ENCODE measurements around the gene FAM131C. TPM values are rescaled to one million over a fixed set of nuclear protein-coding genes. Genes with fewer than 3 reads are reported as not detected.

FAM131C gene
- total RNA-seq, 2 donors from 2014 or later = 0.21 TPM; not detected in 1

GRCh38 chr1:16092097-16092922 lies 18.9 kb upstream of the FAM131C start:
- Histone ChIP-seq H3K4me1 (no peaks in the 10 kb centered on the region), H3K9me3 (no peaks in the 10 kb centered on the region), H3K4me3 (no peak overlapping the region), H3K27ac (no peak overlapping the region), H3K27me3 (no peaks in the 10 kb centered on the region), H3K36me3 (no peaks in the 10 kb centered on the region), H3K9ac (ENCODE audit: low read depth in 2 of 2, low read length in 2 of 2) (no peak overlapping the region)
- DNase-seq = no peak
- TF ChIP-seq CTCF (IDR thresholded peaks at IDR 0.05) = no peak
- intact Hi-C loops (cut with DNase I) = no loop called here

GRCh38 chr1:16091296-16091695 lies 17.8 kb upstream of the FAM131C start:
- Histone ChIP-seq H3K4me1 (no peaks in the 10 kb centered on the region), H3K9me3 (no peaks in the 10 kb centered on the region), H3K36me3 (no peaks in the 10 kb centered on the region), H3K9ac (ENCODE audit: low read depth in 2 of 2, low read length in 2 of 2) (no peak overlapping the region), H3K27ac (no peak overlapping the region), H3K27me3 (no peaks in the 10 kb centered on the region), H3K4me3 (no peak overlapping the region)
- DNase-seq = no peak
- no peak for TF ChIP-seq CTCF (IDR thresholded peaks at IDR 0.05)
- intact Hi-C loops (cut with DNase I) = no loop called here

- no peaks in the 10 kb centered on the region for H3K9me3 ChIP-seq
- no peak overlapping the region for H3K9ac ChIP-seq (ENCODE audit: low read depth in 2 of 2, low read length in 2 of 2)
- H3K4me3 ChIP-seq = no peak overlapping the region
- no peak for DNase-seq
- H3K27me3 ChIP-seq = no peaks in the 10 kb centered on the region
- H3K4me1 ChIP-seq = no peaks in the 10 kb centered on the region
- no peak for TF ChIP-seq CTCF (IDR thresholded peaks at IDR 0.05)
- no peaks in the 10 kb centered on the region for H3K36me3 ChIP-seq
- intact Hi-C loops (cut with DNase I) = no loop called here
- no peak overlapping the region for H3K27ac ChIP-seq
These were observed 16.8 kb upstream of the FAM131C start for GRCh38 chr1:16090076-16090826.

GRCh38 chr1:16088996-16089395 lies 15.5 kb upstream of the FAM131C start:
- no peak for TF ChIP-seq CTCF (IDR thresholded peaks at IDR 0.05)
- Histone ChIP-seq H3K9ac (ENCODE audit: low read depth in 2 of 2, low read length in 2 of 2) (no peak overlapping the region), H3K27me3 (no peaks in the 10 kb centered on the region), H3K4me1 (no peaks in the 10 kb centered on the region), H3K27ac (no peak overlapping the region), H3K36me3 (no peaks in the 10 kb centered on the region), H3K4me3 (no peak overlapping the region), H3K9me3 (no peaks in the 10 kb centered on the region)
- intact Hi-C loops (cut with DNase I) = no loop called here
- DNase-seq = no peak

- no peak for TF ChIP-seq CTCF (IDR thresholded peaks at IDR 0.05)
- H3K9ac ChIP-seq (ENCODE audit: low read depth in 2 of 2, low read length in 2 of 2) = no peak overlapping the region
- H3K27ac ChIP-seq = no peak overlapping the region
- no peaks in the 10 kb centered on the region for H3K36me3 ChIP-seq
- H3K9me3 ChIP-seq = no peaks in the 10 kb centered on the region
- H3K27me3 ChIP-seq = no peaks in the 10 kb centered on the region
- H3K4me1 ChIP-seq = no peaks in the 10 kb centered on the region
- intact Hi-C loops (cut with DNase I) = no loop called here
- no peak overlapping the region for H3K4me3 ChIP-seq
- DNase-seq = no peak
These were observed 15.0 kb upstream of the FAM131C start for GRCh38 chr1:16088351-16088911.
